ENCODE measurements around the gene CSMD2.

The CSMD2 gene

GRCh38 chr1:33482412-33482811 is 682.6 kb downstream of the CSMD2 start:
- ATAC-seq: no peak
- no peak for TF ChIP-seq RARB (CRISPR knock-in tag; IDR thresholded peaks at IDR 0.05)
- no peak for TF ChIP-seq BACH2 (CRISPR knock-in tag; IDR thresholded peaks at IDR 0.05; ENCODE audit: borderline replicate concordance)
- TF ChIP-seq SNAI2 (CRISPR knock-in tag; IDR thresholded peaks at IDR 0.05): no peak
- no peak for TF ChIP-seq TOX (CRISPR knock-in tag; IDR thresholded peaks at IDR 0.05; ENCODE audit: borderline replicate concordance)
- no peak for TF ChIP-seq ISL1 (CRISPR knock-in tag; IDR thresholded peaks at IDR 0.05)
- TF ChIP-seq CSRNP3 (CRISPR knock-in tag; IDR thresholded peaks at IDR 0.05): no peak
- no peak for TF ChIP-seq CREB5 (CRISPR knock-in tag; IDR thresholded peaks at IDR 0.05; ENCODE audit: low read depth)
- no peak for TF ChIP-seq GLIS3 (CRISPR knock-in tag; IDR thresholded peaks at IDR 0.05)
- TF ChIP-seq TSHZ2 (CRISPR knock-in tag; IDR thresholded peaks at IDR 0.05): no peak
- no peak for TF ChIP-seq ZFP30 (CRISPR knock-in tag; IDR thresholded peaks at IDR 0.05)

- ATAC-seq: no peak
- TF ChIP-seq ZNF70 (CRISPR knock-in tag; IDR thresholded peaks at IDR 0.05): no peak
Observed at GRCh38 chr1:33477451-33477850, 687.6 kb downstream of the CSMD2 start.

GRCh38 chr1:33473900-33474299 is 691.1 kb downstream of the CSMD2 start:
- no peak for ATAC-seq
- TF ChIP-seq TCF4 (CRISPR knock-in tag; IDR thresholded peaks at IDR 0.05; ENCODE audit: borderline replicate concordance): no peak
- no peak for TF ChIP-seq TOX (CRISPR knock-in tag; IDR thresholded peaks at IDR 0.05; ENCODE audit: borderline replicate concordance)
- no peak for TF ChIP-seq ZFP30 (CRISPR knock-in tag; IDR thresholded peaks at IDR 0.05)
- no peak for TF ChIP-seq TSHZ2 (CRISPR knock-in tag; IDR thresholded peaks at IDR 0.05)

GRCh38 chr1:33472269-33472980 is 692.6 kb downstream of the CSMD2 start, which contains the start of gene ZSCAN20:
ZSCAN20 (plus strand) TSS chr1:33472645; CDS start chr1:33479289, 6,644 bp downstream.
- TF ChIP-seq RARB (CRISPR knock-in tag; IDR thresholded peaks at IDR 0.05) (no peak), ISL1 (CRISPR knock-in tag; IDR thresholded peaks at IDR 0.05) (no peak), CSRNP3 (CRISPR knock-in tag; IDR thresholded peaks at IDR 0.05) (no peak), ZNF8 (CRISPR knock-in tag; IDR thresholded peaks at IDR 0.05) (no peak), CSDC2 (CRISPR knock-in tag; IDR thresholded peaks at IDR 0.05) (no peak), TSHZ2 (CRISPR knock-in tag; IDR thresholded peaks at IDR 0.05) (peak; percentile 16; the same call in 1 of the 2 replicates), ZNF70 (CRISPR knock-in tag; IDR thresholded peaks at IDR 0.05) (peak; percentile 76), BACH2 (CRISPR knock-in tag; IDR thresholded peaks at IDR 0.05; ENCODE audit: borderline replicate concordance) (no peak), PATZ1 (CRISPR knock-in tag; IDR thresholded peaks at IDR 0.05; ENCODE audit: borderline replicate concordance) (no peak), TOX (CRISPR knock-in tag; IDR thresholded peaks at IDR 0.05; ENCODE audit: borderline replicate concordance) (no peak)

More at GRCh38 chr1:33472269-33472980, 692.6 kb downstream of the CSMD2 start, which contains the start of gene ZSCAN20:
- peak; percentile 95 for ATAC-seq

Measured in SK-N-SH treated with all-trans-retinoic acid at 6 μM for 48 hours (cell line).